ENCODE results near the gene FAM227B.

DNA sequence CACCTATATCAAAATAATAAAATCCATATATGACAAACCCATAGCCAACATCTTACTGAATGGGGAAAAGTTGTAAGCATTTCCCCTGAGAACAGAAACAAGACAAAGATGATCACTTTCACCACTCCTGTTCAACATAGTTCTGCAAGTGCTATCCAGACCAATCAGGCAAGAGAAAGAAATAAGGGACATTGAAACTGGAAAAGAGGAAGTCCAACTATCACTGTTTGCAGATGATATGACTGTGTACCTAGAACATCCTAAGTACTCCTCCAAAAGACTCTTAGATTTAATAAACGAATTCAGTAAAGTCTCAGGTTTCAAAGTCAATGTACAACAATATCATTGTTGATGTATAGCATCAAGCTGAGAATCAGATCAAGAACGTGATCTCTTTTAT lies 233.1 kb downstream of the FAM227B start:
- TF ChIP-seq POLR2A (IDR thresholded peaks at IDR 0.05; ENCODE audit: low read depth, low read length) (no peak), POU2F2 (IDR thresholded peaks at IDR 0.05; ENCODE audit: low read depth, low read length) (no peak), SPI1 (IDR thresholded peaks at IDR 0.05; ENCODE audit: low read depth, low read length) (peak; percentile 87), TAF1 (IDR thresholded peaks at IDR 0.05; ENCODE audit: low read depth, low read length) (no peak)

Data from GM12891 (cell line).